ENCODE data around the gene RBM24.

DNA sequence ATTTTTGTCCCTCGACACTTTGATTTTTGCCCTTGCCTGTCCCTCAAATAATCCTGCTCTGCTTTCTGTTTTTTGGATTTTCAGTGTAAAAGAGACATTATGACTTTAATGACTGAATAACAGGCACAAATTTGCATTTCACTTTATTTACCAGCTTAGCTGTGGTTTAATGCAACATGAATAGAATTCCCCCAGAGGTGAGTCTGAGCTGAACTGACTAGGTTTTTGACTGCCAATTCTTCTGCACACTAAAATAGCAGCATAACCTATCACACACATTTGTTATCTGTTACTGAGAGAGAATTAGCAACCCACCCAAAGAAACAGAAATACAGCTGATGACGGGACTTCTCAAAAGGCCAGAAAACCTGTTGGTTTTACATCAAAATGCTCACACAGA, 3.9 kb upstream of the RBM24 start:
- TF ChIP-seq, protein P1, sequence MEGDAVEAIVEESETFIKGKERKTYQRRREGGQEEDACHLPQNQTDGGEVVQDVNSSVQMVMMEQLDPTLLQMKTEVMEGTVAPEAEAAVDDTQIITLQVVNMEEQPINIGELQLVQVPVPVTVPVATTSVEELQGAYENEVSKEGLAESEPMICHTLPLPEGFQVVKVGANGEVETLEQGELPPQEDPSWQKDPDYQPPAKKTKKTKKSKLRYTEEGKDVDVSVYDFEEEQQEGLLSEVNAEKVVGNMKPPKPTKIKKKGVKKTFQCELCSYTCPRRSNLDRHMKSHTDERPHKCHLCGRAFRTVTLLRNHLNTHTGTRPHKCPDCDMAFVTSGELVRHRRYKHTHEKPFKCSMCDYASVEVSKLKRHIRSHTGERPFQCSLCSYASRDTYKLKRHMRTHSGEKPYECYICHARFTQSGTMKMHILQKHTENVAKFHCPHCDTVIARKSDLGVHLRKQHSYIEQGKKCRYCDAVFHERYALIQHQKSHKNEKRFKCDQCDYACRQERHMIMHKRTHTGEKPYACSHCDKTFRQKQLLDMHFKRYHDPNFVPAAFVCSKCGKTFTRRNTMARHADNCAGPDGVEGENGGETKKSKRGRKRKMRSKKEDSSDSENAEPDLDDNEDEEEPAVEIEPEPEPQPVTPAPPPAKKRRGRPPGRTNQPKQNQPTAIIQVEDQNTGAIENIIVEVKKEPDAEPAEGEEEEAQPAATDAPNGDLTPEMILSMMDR (IDR thresholded peaks at IDR 0.05) = no peak
- TF ChIP-seq POLR2A (IDR thresholded peaks at IDR 0.05) = no peak

Data from esophagus squamous epithelium (tissue), 4 donors.